Measurements from ENCODE around the gene COG5. TPM values are rescaled to one million over a fixed set of nuclear protein-coding genes. Genes with fewer than 3 reads are reported as not detected.
"Not testable (repeated sequence)": the region's sequence is repeated elsewhere in the genome, so short reads cannot be mapped to it uniquely, and the experiment has no call there.

The COG5 gene
- polyA plus RNA-seq, 1 of the 3 experiments (the other 2 are of a cell fraction), result 21.2 TPM

DNA sequence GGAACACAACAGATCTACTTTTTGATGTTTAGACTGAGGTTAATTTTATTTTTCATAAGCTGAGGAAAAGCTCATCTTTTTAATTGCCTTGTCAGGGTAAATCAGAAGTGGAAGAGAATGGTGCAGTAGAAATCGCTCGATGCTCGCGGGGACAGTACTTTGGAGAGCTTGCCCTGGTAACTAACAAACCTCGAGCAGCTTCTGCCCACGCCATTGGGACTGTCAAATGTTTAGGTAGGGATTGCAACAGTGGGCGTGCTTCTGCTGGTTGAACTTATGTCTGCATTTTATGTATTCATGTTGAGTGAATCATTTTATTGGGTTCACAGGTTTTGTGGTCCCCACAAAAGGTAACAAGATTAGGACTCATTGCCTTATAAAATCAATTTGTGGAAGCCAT lies 406.6 kb downstream of the COG5 start:
- Histone ChIP-seq H3K4me1 (ENCODE audit: control insufficient read depth in 1 of 2, insufficient read depth in 2 of 2, low read depth in 1 of 2, low read length in 1 of 2) (peaks cover 0 to under 1% of the 10 kb centered on the region in 2 experiments; a peak in 1 of 4 replicates), H2AFZ (ENCODE audit: low read depth) (no peak overlapping the region), H3K4me2 (no peak overlapping the region), H3K27me3 (ENCODE audit: insufficient read depth) (no peaks in the 10 kb centered on the region), H3K27ac (ENCODE audit: low read depth in 2 of 2, low read length in 1 of 2) (no peak overlapping the region), H4K20me1 (ENCODE audit: insufficient read depth) (no peaks in the 10 kb centered on the region), H3K4me3 (ENCODE audit: low read depth in 2 of 2, low read length in 1 of 2) (no peak overlapping the region), H3K36me3 (replicated peaks in 1 of 2; ENCODE audit: control insufficient read depth in 1 of 2, insufficient read depth in 2 of 2, low read length in 1 of 2) (peaks cover 29 to 40% of the 10 kb centered on the region in 2 experiments), H3K79me2 (ENCODE audit: insufficient read depth) (no peaks in the 10 kb centered on the region), H3K9me3 (no peaks in the 10 kb centered on the region), H3K9ac (no peak overlapping the region), H3F3A (replicated peaks; ENCODE audit: insufficient read depth) (no peaks in the 10 kb centered on the region), H3K9me2 (no peaks in the 10 kb centered on the region)
- WGBS (ENCODE audit: low lambda C conversion rate), result 93% methylated on average over 7 of the region's 7 CpGs
- POLR2A ChIA-PET, result no interaction called here
- CTCF ChIA-PET, result interaction anchor here (1.0 to 2.2 kb wide), 4 partner anchors 10 to 419 kb away, joined by 3 to 11 read pairs (median 4); no protein-coding TSS in a partner anchor
- no peak for DNase-seq
- no peak for TF ChIP-seq RFX5 (IDR thresholded peaks at IDR 0.05; ENCODE audit: low read length)
- TF ChIP-seq, protein P1, sequence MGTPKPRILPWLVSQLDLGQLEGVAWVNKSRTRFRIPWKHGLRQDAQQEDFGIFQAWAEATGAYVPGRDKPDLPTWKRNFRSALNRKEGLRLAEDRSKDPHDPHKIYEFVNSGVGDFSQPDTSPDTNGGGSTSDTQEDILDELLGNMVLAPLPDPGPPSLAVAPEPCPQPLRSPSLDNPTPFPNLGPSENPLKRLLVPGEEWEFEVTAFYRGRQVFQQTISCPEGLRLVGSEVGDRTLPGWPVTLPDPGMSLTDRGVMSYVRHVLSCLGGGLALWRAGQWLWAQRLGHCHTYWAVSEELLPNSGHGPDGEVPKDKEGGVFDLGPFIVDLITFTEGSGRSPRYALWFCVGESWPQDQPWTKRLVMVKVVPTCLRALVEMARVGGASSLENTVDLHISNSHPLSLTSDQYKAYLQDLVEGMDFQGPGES (IDR thresholded peaks at IDR 0.05; ENCODE audit: low read depth, low read length), result no peak
- TF ChIP-seq ELF1 (IDR thresholded peaks at IDR 0.05), result no peak
- TF ChIP-seq, protein P2, sequence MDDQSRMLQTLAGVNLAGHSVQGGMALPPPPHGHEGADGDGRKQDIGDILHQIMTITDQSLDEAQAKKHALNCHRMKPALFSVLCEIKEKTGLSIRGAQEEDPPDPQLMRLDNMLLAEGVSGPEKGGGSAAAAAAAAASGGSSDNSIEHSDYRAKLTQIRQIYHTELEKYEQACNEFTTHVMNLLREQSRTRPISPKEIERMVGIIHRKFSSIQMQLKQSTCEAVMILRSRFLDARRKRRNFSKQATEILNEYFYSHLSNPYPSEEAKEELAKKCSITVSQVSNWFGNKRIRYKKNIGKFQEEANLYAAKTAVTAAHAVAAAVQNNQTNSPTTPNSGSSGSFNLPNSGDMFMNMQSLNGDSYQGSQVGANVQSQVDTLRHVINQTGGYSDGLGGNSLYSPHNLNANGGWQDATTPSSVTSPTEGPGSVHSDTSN (IDR thresholded peaks at IDR 0.05), result no peak
- TF ChIP-seq POLR2AphosphoS5 (IDR thresholded peaks at IDR 0.05; ENCODE audit: low read depth, low read length), result no peak
- TF ChIP-seq, protein P3, sequence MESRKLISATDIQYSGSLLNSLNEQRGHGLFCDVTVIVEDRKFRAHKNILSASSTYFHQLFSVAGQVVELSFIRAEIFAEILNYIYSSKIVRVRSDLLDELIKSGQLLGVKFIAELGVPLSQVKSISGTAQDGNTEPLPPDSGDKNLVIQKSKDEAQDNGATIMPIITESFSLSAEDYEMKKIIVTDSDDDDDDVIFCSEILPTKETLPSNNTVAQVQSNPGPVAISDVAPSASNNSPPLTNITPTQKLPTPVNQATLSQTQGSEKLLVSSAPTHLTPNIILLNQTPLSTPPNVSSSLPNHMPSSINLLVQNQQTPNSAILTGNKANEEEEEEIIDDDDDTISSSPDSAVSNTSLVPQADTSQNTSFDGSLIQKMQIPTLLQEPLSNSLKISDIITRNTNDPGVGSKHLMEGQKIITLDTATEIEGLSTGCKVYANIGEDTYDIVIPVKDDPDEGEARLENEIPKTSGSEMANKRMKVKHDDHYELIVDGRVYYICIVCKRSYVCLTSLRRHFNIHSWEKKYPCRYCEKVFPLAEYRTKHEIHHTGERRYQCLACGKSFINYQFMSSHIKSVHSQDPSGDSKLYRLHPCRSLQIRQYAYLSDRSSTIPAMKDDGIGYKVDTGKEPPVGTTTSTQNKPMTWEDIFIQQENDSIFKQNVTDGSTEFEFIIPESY (IDR thresholded peaks at IDR 0.05; ENCODE audit: borderline replicate concordance, low read depth), result no peak
- TF ChIP-seq NRF1 (IDR thresholded peaks at IDR 0.05; ENCODE audit: low read depth, low read length), result no peak
- no peak for TF ChIP-seq FOXM1 (IDR thresholded peaks at IDR 0.05; ENCODE audit: low read depth)
- no peak for TF ChIP-seq MEF2A (IDR thresholded peaks at IDR 0.05; ENCODE audit: borderline replicate concordance, low read depth)
- TF ChIP-seq JUND (IDR thresholded peaks at IDR 0.05), result no peak
- TF ChIP-seq, protein P4, sequence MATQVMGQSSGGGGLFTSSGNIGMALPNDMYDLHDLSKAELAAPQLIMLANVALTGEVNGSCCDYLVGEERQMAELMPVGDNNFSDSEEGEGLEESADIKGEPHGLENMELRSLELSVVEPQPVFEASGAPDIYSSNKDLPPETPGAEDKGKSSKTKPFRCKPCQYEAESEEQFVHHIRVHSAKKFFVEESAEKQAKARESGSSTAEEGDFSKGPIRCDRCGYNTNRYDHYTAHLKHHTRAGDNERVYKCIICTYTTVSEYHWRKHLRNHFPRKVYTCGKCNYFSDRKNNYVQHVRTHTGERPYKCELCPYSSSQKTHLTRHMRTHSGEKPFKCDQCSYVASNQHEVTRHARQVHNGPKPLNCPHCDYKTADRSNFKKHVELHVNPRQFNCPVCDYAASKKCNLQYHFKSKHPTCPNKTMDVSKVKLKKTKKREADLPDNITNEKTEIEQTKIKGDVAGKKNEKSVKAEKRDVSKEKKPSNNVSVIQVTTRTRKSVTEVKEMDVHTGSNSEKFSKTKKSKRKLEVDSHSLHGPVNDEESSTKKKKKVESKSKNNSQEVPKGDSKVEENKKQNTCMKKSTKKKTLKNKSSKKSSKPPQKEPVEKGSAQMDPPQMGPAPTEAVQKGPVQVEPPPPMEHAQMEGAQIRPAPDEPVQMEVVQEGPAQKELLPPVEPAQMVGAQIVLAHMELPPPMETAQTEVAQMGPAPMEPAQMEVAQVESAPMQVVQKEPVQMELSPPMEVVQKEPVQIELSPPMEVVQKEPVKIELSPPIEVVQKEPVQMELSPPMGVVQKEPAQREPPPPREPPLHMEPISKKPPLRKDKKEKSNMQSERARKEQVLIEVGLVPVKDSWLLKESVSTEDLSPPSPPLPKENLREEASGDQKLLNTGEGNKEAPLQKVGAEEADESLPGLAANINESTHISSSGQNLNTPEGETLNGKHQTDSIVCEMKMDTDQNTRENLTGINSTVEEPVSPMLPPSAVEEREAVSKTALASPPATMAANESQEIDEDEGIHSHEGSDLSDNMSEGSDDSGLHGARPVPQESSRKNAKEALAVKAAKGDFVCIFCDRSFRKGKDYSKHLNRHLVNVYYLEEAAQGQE (IDR thresholded peaks at IDR 0.05; ENCODE audit: low read depth, low read length), result no peak
- TF ChIP-seq TAF1 (IDR thresholded peaks at IDR 0.05; ENCODE audit: borderline replicate concordance, low read depth, low read length), result no peak
- no peak for TF ChIP-seq YY1 (IDR thresholded peaks at IDR 0.05; ENCODE audit: low read depth)
- no peak for TF ChIP-seq GABPA (IDR thresholded peaks at IDR 0.05; ENCODE audit: low read depth)

DNA sequence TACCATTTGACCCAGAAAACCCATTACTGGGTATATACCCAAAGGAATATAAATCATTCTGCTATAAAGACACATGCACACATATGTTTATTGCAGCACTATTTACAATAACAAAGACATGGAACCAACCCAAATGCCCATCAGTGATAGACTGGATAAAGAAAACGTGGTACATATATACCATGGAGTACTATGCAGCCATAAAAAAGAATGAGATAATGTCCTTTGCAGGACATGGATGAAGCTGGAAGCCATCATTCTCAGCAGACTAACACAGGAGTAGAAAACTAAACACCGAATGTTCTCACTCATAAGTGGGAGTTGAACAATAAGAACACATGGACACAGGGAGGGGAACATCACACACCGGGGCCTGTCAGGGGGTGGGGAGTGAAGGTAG lies 408.0 kb downstream of the COG5 start:
- WGBS (ENCODE audit: low lambda C conversion rate), result 82% methylated on average over 3 of the region's 3 CpGs
- H3K9me2 ChIP-seq; H4K20me1 ChIP-seq (ENCODE audit: insufficient read depth); H3F3A ChIP-seq (replicated peaks; ENCODE audit: insufficient read depth); H3K27ac ChIP-seq (ENCODE audit: low read depth in 2 of 2, low read length in 1 of 2); H3K9ac ChIP-seq; DNase-seq; H3K4me3 ChIP-seq (ENCODE audit: low read depth in 2 of 2, low read length in 1 of 2); POLR2A ChIA-PET; H3K4me2 ChIP-seq; H2AFZ ChIP-seq (ENCODE audit: low read depth); H3K79me2 ChIP-seq (ENCODE audit: insufficient read depth); H3K27me3 ChIP-seq (ENCODE audit: insufficient read depth); H3K4me1 ChIP-seq (ENCODE audit: control insufficient read depth in 1 of 2, insufficient read depth in 2 of 2, low read depth in 1 of 2, low read length in 1 of 2); H3K9me3 ChIP-seq: not testable (repeated sequence)
- CTCF ChIA-PET, result interaction anchor here (2.2 kb wide), 1 partner anchor 208 kb away, joined by 11 read pairs; no protein-coding TSS in a partner anchor
- peaks cover 32 to 34% of the 10 kb centered on the region in 2 experiments for H3K36me3 ChIP-seq (replicated peaks in 1 of 2; ENCODE audit: control insufficient read depth in 1 of 2, insufficient read depth in 2 of 2, low read length in 1 of 2)

All from SK-N-SH (cell line).